ENCODE measurements around the gene EXOC2.

The EXOC2 gene

GRCh38 chr6:654136-654535 is 38.8 kb downstream of the EXOC2 start:
- H4K8ac ChIP-seq (ENCODE audit: low read depth, low read length) = no peak overlapping the region
- no peak overlapping the region for H3K23ac ChIP-seq (ENCODE audit: low read depth, low read length, poor library complexity)
- no peak overlapping the region for H3K4me2 ChIP-seq (ENCODE audit: insufficient read depth, low read length, poor library complexity, severe bottlenecking)
- H2BK12ac ChIP-seq (ENCODE audit: low read length) = no peak overlapping the region
- no peak overlapping the region for H3K27ac ChIP-seq (replicated peaks; ENCODE audit: low read length)
- H3K79me1 ChIP-seq (ENCODE audit: low read depth, low read length) = peaks cover 1% of the 10 kb centered on the region
- no CpG with 5 or more reads among the region's 4 CpGs for WGBS, 2 donors (ENCODE audit: extremely low coverage in 2 of 2, insufficient read length in 2 of 2, insufficient replicate concordance in 1 of 2)
- no peak overlapping the region for H4K91ac ChIP-seq (ENCODE audit: low read depth, low read length, poor library complexity)
- no peak overlapping the region for H2AK5ac ChIP-seq (ENCODE audit: low read depth, low read length)
- H2BK5ac ChIP-seq (ENCODE audit: low read length) = no peak overlapping the region
- DNase-seq (ENCODE audit: low spot score) = no peak
- H3K36me3 ChIP-seq (replicated peaks in 1 of 2; ENCODE audit: control insufficient read depth in 2 of 2, insufficient read depth in 2 of 2, low read length in 2 of 2) = peaks cover 2 to 5% of the 10 kb centered on the region in 2 donors
- H3K4me3 ChIP-seq (ENCODE audit: low read length in 2 of 2) = no peak overlapping the region
- no peak overlapping the region for H2BK120ac ChIP-seq (ENCODE audit: low read depth, low read length)
- no peak overlapping the region for H3K14ac ChIP-seq (ENCODE audit: low read length)
- peaks cover 0 to 1% of the 10 kb centered on the region in 2 donors for H3K9me3 ChIP-seq (replicated peaks in 1 of 2; ENCODE audit: control insufficient read depth in 2 of 2, insufficient read depth in 1 of 2, low read depth in 1 of 2, low read length in 2 of 2)
- no peaks in the 10 kb centered on the region for H3K27me3 ChIP-seq (ENCODE audit: control insufficient read depth in 3 of 3, insufficient read depth in 3 of 3, low read depth in 1 of 3, low read length in 3 of 3)
- H2BK15ac ChIP-seq (ENCODE audit: low read length) = no peak overlapping the region
- H2AFZ ChIP-seq (ENCODE audit: low read length) = no peak overlapping the region
- no peak overlapping the region for H3K4ac ChIP-seq (ENCODE audit: low read length)
- H3K9ac ChIP-seq (ENCODE audit: low read depth, low read length, poor library complexity) = no peak overlapping the region
- H3K18ac ChIP-seq (ENCODE audit: low read length) = no peak overlapping the region
- no peaks in the 10 kb centered on the region for H3K4me1 ChIP-seq (ENCODE audit: control insufficient read depth in 2 of 2, insufficient read depth in 1 of 2, low read depth in 1 of 2, low read length in 2 of 2)

GRCh38 chr6:652865-653264 is 40.1 kb downstream of the EXOC2 start:
- H2BK120ac ChIP-seq (ENCODE audit: low read depth, low read length) = no peak overlapping the region
- H3K4me1 ChIP-seq (ENCODE audit: control insufficient read depth in 2 of 2, insufficient read depth in 1 of 2, low read depth in 1 of 2, low read length in 2 of 2) = no peaks in the 10 kb centered on the region
- DNase-seq (ENCODE audit: low spot score) = no peak
- no peak overlapping the region for H2BK15ac ChIP-seq (ENCODE audit: low read length)
- H2AK5ac ChIP-seq (ENCODE audit: low read depth, low read length) = no peak overlapping the region
- H3K4ac ChIP-seq (ENCODE audit: low read length) = no peak overlapping the region
- no peaks in the 10 kb centered on the region for H3K27me3 ChIP-seq (ENCODE audit: control insufficient read depth in 3 of 3, insufficient read depth in 3 of 3, low read depth in 1 of 3, low read length in 3 of 3)
- H4K91ac ChIP-seq (ENCODE audit: low read depth, low read length, poor library complexity) = no peak overlapping the region
- H3K18ac ChIP-seq (ENCODE audit: low read length) = no peak overlapping the region
- peaks cover 2 to 5% of the 10 kb centered on the region in 2 donors for H3K36me3 ChIP-seq (replicated peaks in 1 of 2; ENCODE audit: control insufficient read depth in 2 of 2, insufficient read depth in 2 of 2, low read length in 2 of 2)
- no CpG with 5 or more reads among the region's 3 CpGs for WGBS, 2 donors (ENCODE audit: extremely low coverage in 2 of 2, insufficient read length in 2 of 2, insufficient replicate concordance in 1 of 2)
- no peak overlapping the region for H2BK5ac ChIP-seq (ENCODE audit: low read length)
- H3K4me3 ChIP-seq (ENCODE audit: low read length in 2 of 2) = no peak overlapping the region
- H3K79me1 ChIP-seq (ENCODE audit: low read depth, low read length) = peaks cover 1% of the 10 kb centered on the region
- H3K4me2 ChIP-seq (ENCODE audit: insufficient read depth, low read length, poor library complexity, severe bottlenecking) = no peak overlapping the region
- no peak overlapping the region for H3K14ac ChIP-seq (ENCODE audit: low read length)
- no peak overlapping the region for H3K9ac ChIP-seq (ENCODE audit: low read depth, low read length, poor library complexity)
- H3K27ac ChIP-seq (replicated peaks; ENCODE audit: low read length) = no peak overlapping the region
- H3K9me3 ChIP-seq (replicated peaks in 1 of 2; ENCODE audit: control insufficient read depth in 2 of 2, insufficient read depth in 1 of 2, low read depth in 1 of 2, low read length in 2 of 2) = peaks cover 0 to 1% of the 10 kb centered on the region in 2 donors
- H2AFZ ChIP-seq (ENCODE audit: low read length) = no peak overlapping the region
- H4K8ac ChIP-seq (ENCODE audit: low read depth, low read length) = no peak overlapping the region
- H3K23ac ChIP-seq (ENCODE audit: low read depth, low read length, poor library complexity) = no peak overlapping the region
- no peak overlapping the region for H2BK12ac ChIP-seq (ENCODE audit: low read length)

GRCh38 chr6:650098-650497 is 42.8 kb downstream of the EXOC2 start:
- Histone ChIP-seq H2BK5ac (ENCODE audit: low read length) (no peak overlapping the region), H3K23ac (ENCODE audit: low read depth, low read length, poor library complexity) (no peak overlapping the region), H3K4me1 (ENCODE audit: control insufficient read depth in 2 of 2, insufficient read depth in 1 of 2, low read depth in 1 of 2, low read length in 2 of 2) (no peaks in the 10 kb centered on the region), H3K4me2 (ENCODE audit: insufficient read depth, low read length, poor library complexity, severe bottlenecking) (no peak overlapping the region), H2BK120ac (ENCODE audit: low read depth, low read length) (no peak overlapping the region), H3K4me3 (ENCODE audit: low read length in 2 of 2) (no peak overlapping the region), H3K9me3 (replicated peaks in 1 of 2; ENCODE audit: control insufficient read depth in 2 of 2, insufficient read depth in 1 of 2, low read depth in 1 of 2, low read length in 2 of 2) (no peaks in the 10 kb centered on the region), H4K8ac (ENCODE audit: low read depth, low read length) (no peak overlapping the region), H3K36me3 (replicated peaks in 1 of 2; ENCODE audit: control insufficient read depth in 2 of 2, insufficient read depth in 2 of 2, low read length in 2 of 2) (no peaks in the 10 kb centered on the region), H3K9ac (ENCODE audit: low read depth, low read length, poor library complexity) (no peak overlapping the region), H3K27me3 (ENCODE audit: control insufficient read depth in 3 of 3, insufficient read depth in 3 of 3, low read depth in 1 of 3, low read length in 3 of 3) (no peaks in the 10 kb centered on the region), H3K14ac (ENCODE audit: low read length) (no peak overlapping the region), H3K27ac (replicated peaks; ENCODE audit: low read length) (no peak overlapping the region), H2BK12ac (ENCODE audit: low read length) (no peak overlapping the region), H2AFZ (ENCODE audit: low read length) (no peak overlapping the region), H3K18ac (ENCODE audit: low read length) (no peak overlapping the region), H2BK15ac (ENCODE audit: low read length) (no peak overlapping the region), H2AK5ac (ENCODE audit: low read depth, low read length) (no peak overlapping the region), H3K79me1 (ENCODE audit: low read depth, low read length) (peaks cover 3% of the 10 kb centered on the region), H4K91ac (ENCODE audit: low read depth, low read length, poor library complexity) (no peak overlapping the region), H3K4ac (ENCODE audit: low read length) (no peak overlapping the region)
- WGBS, 2 donors (ENCODE audit: extremely low coverage in 2 of 2, insufficient read length in 2 of 2, insufficient replicate concordance in 1 of 2) = no CpG with 5 or more reads among the region's 4 CpGs
- DNase-seq (ENCODE audit: low spot score) = no peak

- H2BK5ac ChIP-seq (ENCODE audit: low read length) = no peak overlapping the region
- no peak overlapping the region for H2AK5ac ChIP-seq (ENCODE audit: low read depth, low read length)
- H3K18ac ChIP-seq (ENCODE audit: low read length) = no peak overlapping the region
- H2BK120ac ChIP-seq (ENCODE audit: low read depth, low read length) = no peak overlapping the region
- no peaks in the 10 kb centered on the region for H3K4me1 ChIP-seq (ENCODE audit: control insufficient read depth in 2 of 2, insufficient read depth in 1 of 2, low read depth in 1 of 2, low read length in 2 of 2)
- no peak overlapping the region for H3K14ac ChIP-seq (ENCODE audit: low read length)
- no peaks in the 10 kb centered on the region for H3K36me3 ChIP-seq (replicated peaks in 1 of 2; ENCODE audit: control insufficient read depth in 2 of 2, insufficient read depth in 2 of 2, low read length in 2 of 2)
- H3K27ac ChIP-seq (replicated peaks; ENCODE audit: low read length) = no peak overlapping the region
- no peak overlapping the region for H4K8ac ChIP-seq (ENCODE audit: low read depth, low read length)
- no peak overlapping the region for H3K4ac ChIP-seq (ENCODE audit: low read length)
- H3K79me1 ChIP-seq (ENCODE audit: low read depth, low read length) = peaks cover 6% of the 10 kb centered on the region
- no peak overlapping the region for H3K4me3 ChIP-seq (ENCODE audit: low read length in 2 of 2)
- no peak overlapping the region for H3K23ac ChIP-seq (ENCODE audit: low read depth, low read length, poor library complexity)
- H3K9ac ChIP-seq (ENCODE audit: low read depth, low read length, poor library complexity) = no peak overlapping the region
- H2BK12ac ChIP-seq (ENCODE audit: low read length) = no peak overlapping the region
- no peak overlapping the region for H3K4me2 ChIP-seq (ENCODE audit: insufficient read depth, low read length, poor library complexity, severe bottlenecking)
- H2AFZ ChIP-seq (ENCODE audit: low read length) = no peak overlapping the region
- no peak for DNase-seq (ENCODE audit: low spot score)
- H3K27me3 ChIP-seq (ENCODE audit: control insufficient read depth in 3 of 3, insufficient read depth in 3 of 3, low read depth in 1 of 3, low read length in 3 of 3) = no peaks in the 10 kb centered on the region
- H2BK15ac ChIP-seq (ENCODE audit: low read length) = no peak overlapping the region
- H3K9me3 ChIP-seq (replicated peaks in 1 of 2; ENCODE audit: control insufficient read depth in 2 of 2, insufficient read depth in 1 of 2, low read depth in 1 of 2, low read length in 2 of 2) = peaks cover 0 to 11% of the 10 kb centered on the region in 2 donors
- no peak overlapping the region for H4K91ac ChIP-seq (ENCODE audit: low read depth, low read length, poor library complexity)
Observed at GRCh38 chr6:642805-643204, 50.1 kb downstream of the EXOC2 start.
